ENCODE data around the gene RABGAP1L. TPM values are rescaled to one million over a fixed set of nuclear protein-coding genes. Genes with fewer than 3 reads are reported as not detected.

RABGAP1L gene
- total RNA-seq, 1 donor from 2014 or later, result 69.2 TPM

GRCh38 chr1:174964972-174965361, 805.6 kb downstream of the RABGAP1L start:
- H3K9me3 ChIP-seq (replicated peaks), result no peaks in the 10 kb centered on the region
- H3K36me3 ChIP-seq, result peaks cover 8% of the 10 kb centered on the region
- peak overlapping the region; percentile 32 for H3K4me3 ChIP-seq
- peak overlapping the region; percentile 68 for H3K27ac ChIP-seq (replicated peaks)
- no peaks in the 10 kb centered on the region for H3K27me3 ChIP-seq (ENCODE audit: low read depth)
- peaks cover 57% of the 10 kb centered on the region for H3K4me1 ChIP-seq
- TF ChIP-seq, protein P1, sequence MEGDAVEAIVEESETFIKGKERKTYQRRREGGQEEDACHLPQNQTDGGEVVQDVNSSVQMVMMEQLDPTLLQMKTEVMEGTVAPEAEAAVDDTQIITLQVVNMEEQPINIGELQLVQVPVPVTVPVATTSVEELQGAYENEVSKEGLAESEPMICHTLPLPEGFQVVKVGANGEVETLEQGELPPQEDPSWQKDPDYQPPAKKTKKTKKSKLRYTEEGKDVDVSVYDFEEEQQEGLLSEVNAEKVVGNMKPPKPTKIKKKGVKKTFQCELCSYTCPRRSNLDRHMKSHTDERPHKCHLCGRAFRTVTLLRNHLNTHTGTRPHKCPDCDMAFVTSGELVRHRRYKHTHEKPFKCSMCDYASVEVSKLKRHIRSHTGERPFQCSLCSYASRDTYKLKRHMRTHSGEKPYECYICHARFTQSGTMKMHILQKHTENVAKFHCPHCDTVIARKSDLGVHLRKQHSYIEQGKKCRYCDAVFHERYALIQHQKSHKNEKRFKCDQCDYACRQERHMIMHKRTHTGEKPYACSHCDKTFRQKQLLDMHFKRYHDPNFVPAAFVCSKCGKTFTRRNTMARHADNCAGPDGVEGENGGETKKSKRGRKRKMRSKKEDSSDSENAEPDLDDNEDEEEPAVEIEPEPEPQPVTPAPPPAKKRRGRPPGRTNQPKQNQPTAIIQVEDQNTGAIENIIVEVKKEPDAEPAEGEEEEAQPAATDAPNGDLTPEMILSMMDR (IDR thresholded peaks at IDR 0.05; ENCODE audit: borderline replicate concordance), result no peak
- DNase-seq, result no peak
- intact Hi-C loops (cut with micrococcal nuclease), result no loop called here

GRCh38 chr1:174965362-174966007, 806.2 kb downstream of the RABGAP1L start:
- no peaks in the 10 kb centered on the region for H3K9me3 ChIP-seq (replicated peaks)
- peaks cover 57% of the 10 kb centered on the region for H3K4me1 ChIP-seq
- peaks cover 8% of the 10 kb centered on the region for H3K36me3 ChIP-seq
- intact Hi-C loops (cut with micrococcal nuclease), result no loop called here
- peak overlapping the region; percentile 32 for H3K4me3 ChIP-seq
- peak overlapping the region; percentile 68 for H3K27ac ChIP-seq (replicated peaks)
- DNase-seq, result no peak
- no peaks in the 10 kb centered on the region for H3K27me3 ChIP-seq (ENCODE audit: low read depth)
- TF ChIP-seq, protein P1 (IDR thresholded peaks at IDR 0.05; ENCODE audit: borderline replicate concordance), result no peak

GRCh38 chr1:174966008-174966572, 806.8 kb downstream of the RABGAP1L start:
- Histone ChIP-seq H3K4me1 (peaks cover 57% of the 10 kb centered on the region), H3K9me3 (replicated peaks) (no peaks in the 10 kb centered on the region), H3K36me3 (peaks cover 8% of the 10 kb centered on the region), H3K27ac (replicated peaks) (peak overlapping the region; percentile 68), H3K4me3 (peak overlapping the region; percentile 32), H3K27me3 (ENCODE audit: low read depth) (no peaks in the 10 kb centered on the region)
- no peak for DNase-seq
- TF ChIP-seq, protein P1 (IDR thresholded peaks at IDR 0.05; ENCODE audit: borderline replicate concordance), result no peak
- intact Hi-C loops (cut with micrococcal nuclease), result no loop called here

GRCh38 chr1:174967845-174968705, 808.8 kb downstream of the RABGAP1L start:
- intact Hi-C loops (cut with micrococcal nuclease), result no loop called here
- Histone ChIP-seq H3K36me3 (peaks cover 8% of the 10 kb centered on the region), H3K4me1 (peaks cover 54% of the 10 kb centered on the region), H3K4me3 (no peak overlapping the region), H3K9me3 (replicated peaks) (no peaks in the 10 kb centered on the region), H3K27ac (replicated peaks) (peak overlapping the region; percentile 68), H3K27me3 (ENCODE audit: low read depth) (no peaks in the 10 kb centered on the region)
- no peak for DNase-seq
- TF ChIP-seq, protein P1 (IDR thresholded peaks at IDR 0.05; ENCODE audit: borderline replicate concordance), result no peak

- Histone ChIP-seq H3K9me3 (replicated peaks) (no peaks in the 10 kb centered on the region), H3K27ac (replicated peaks) (no peak overlapping the region), H3K4me3 (no peak overlapping the region), H3K4me1 (peaks cover 47% of the 10 kb centered on the region), H3K27me3 (ENCODE audit: low read depth) (no peaks in the 10 kb centered on the region), H3K36me3 (peaks cover 8% of the 10 kb centered on the region)
- intact Hi-C loops (cut with micrococcal nuclease), result no loop called here
- TF ChIP-seq, protein P1 (IDR thresholded peaks at IDR 0.05; ENCODE audit: borderline replicate concordance), result no peak
- DNase-seq, result no peak
These were observed 809.5 kb downstream of the RABGAP1L start for GRCh38 chr1:174968750-174969244.
